HCT116 (cell line): ENCODE measurements around the gene CXCR4.

ENCODE experiments used
- EGR1 ChIP-seq: IDR thresholded peaks from 2 replicates; pipeline ENCODE4 v1.6.1; 2012; ENCODE audit warnings: low read depth
- POLR2A ChIP-seq: IDR thresholded peaks from 2 replicates; pipeline ENCODE4 v1.7.0; 2011; ENCODE audit warnings: borderline replicate concordance; ENCODE audit not compliant: insufficient read depth, insufficient read length; ENCODE audit errors: extremely low read depth
- RAD21 ChIP-seq: IDR thresholded peaks from 2 replicates; pipeline ENCODE4 v1.6.1; 2012; ENCODE audit warnings: low read depth, mild to moderate bottlenecking
- YY1 ChIP-seq: IDR thresholded peaks from 2 replicates; pipeline ENCODE4 v1.6.1; 2011; ENCODE audit warnings: low read length, low read depth, moderate library complexity, mild to moderate bottlenecking; ENCODE audit not compliant: insufficient replicate concordance; ENCODE audit errors: extremely low read depth
- ZNF274 ChIP-seq: fragments of 200-500 bp; sonication (Bioruptor generic); IDR thresholded peaks from 2 replicates; pipeline ENCODE4 v1.6.1; 2014; ENCODE audit warnings: mild to moderate bottlenecking, low read depth, low read length, inconsistent platforms

- TF ChIP-seq YY1 (no peak), POLR2A (no peak), EGR1 (no peak), RAD21 (no peak), ZNF274 (no peak)
These were observed 3.6 kb downstream of the CXCR4 start for GRCh38 chr2:136114382-136114781.
